MM.1S (cell line): ENCODE measurements around the gene COQ6.

ENCODE experiments used
- DNase-seq: peaks from one replicate; pipeline ENCODE4 v3.0.0-alpha.2; 2015
- H2AFZ ChIP-seq: fragments of 300-600 bp; sonication (generic); 2 replicates; pipeline ENCODE4 v1.6.0; 2016; ENCODE audit warnings: antibody characterized with exemption, low read length
- H3F3A ChIP-seq: fragments of 300-600 bp; sonication (generic); 2 replicates; pipeline ENCODE4 v1.6.1; 2016; ENCODE audit warnings: mild to moderate bottlenecking, antibody characterized with exemption, low read length, moderate library complexity, mixed read lengths; ENCODE audit not compliant: insufficient read depth
- H3K27ac ChIP-seq: fragments of 300-600 bp; sonication (generic); 2 replicates; pipeline ENCODE4 v1.5.1; 2016; ENCODE audit warnings: mild to moderate bottlenecking, low read length
- H3K27me3 ChIP-seq: fragments of 300-600 bp; sonication (generic); replicated peaks from 2 replicates; pipeline ENCODE4 v1.6.0; 2016; ENCODE audit warnings: low read length; ENCODE audit not compliant: insufficient read depth
- H3K36me3 ChIP-seq: fragments of 300-600 bp; sonication (generic); replicated peaks from 2 replicates; pipeline ENCODE4 v1.6.1; 2016; ENCODE audit warnings: mild to moderate bottlenecking, low read length, mixed read lengths; ENCODE audit not compliant: insufficient read depth
- H3K4me1 ChIP-seq: fragments of 300-600 bp; sonication (generic); 2 replicates; pipeline ENCODE4 v1.6.1; 2016; ENCODE audit warnings: low read length, mixed read lengths
- H3K4me2 ChIP-seq: fragments of 300-600 bp; sonication (generic); 2 replicates; pipeline ENCODE4 v1.6.0; 2016; ENCODE audit warnings: low read depth, low read length
- H3K4me3 ChIP-seq: fragments of 300-600 bp; sonication (generic); 2 replicates; pipeline ENCODE4 v1.5.1; 2016; ENCODE audit warnings: low read length, mixed read lengths
- H3K79me2 ChIP-seq: fragments of 300-600 bp; sonication (generic); 2 replicates; pipeline ENCODE4 v1.6.1; 2016; ENCODE audit warnings: mixed run types, low read length, mixed read lengths
- H3K9ac ChIP-seq: fragments of 300-600 bp; sonication (generic); 2 replicates; pipeline ENCODE4 v1.6.1; 2016; ENCODE audit warnings: low read length, mixed read lengths
- H3K9me2 ChIP-seq: fragments of 300-600 bp; sonication (generic); replicated peaks from 2 replicates; pipeline ENCODE4 v1.6.1; 2016; ENCODE audit warnings: mild to moderate bottlenecking, low read length, mixed read lengths; ENCODE audit not compliant: insufficient read depth
- H3K9me3 ChIP-seq: fragments of 300-600 bp; sonication (generic); replicated peaks from 2 replicates; pipeline ENCODE4 v1.6.1; 2016; ENCODE audit warnings: mild to moderate bottlenecking, low read length, mixed read lengths; ENCODE audit not compliant: insufficient read depth
- H4K20me1 ChIP-seq: fragments of 300-600 bp; sonication (generic); 2 replicates; pipeline ENCODE4 v1.6.1; 2016; ENCODE audit warnings: mild to moderate bottlenecking, low read length, moderate library complexity, mixed read lengths; ENCODE audit not compliant: insufficient read depth
- CTCF ChIP-seq: fragments of 300-600 bp; sonication (generic); IDR thresholded peaks from 2 replicates; pipeline ENCODE4 v1.5.1; 2016; ENCODE audit warnings: antibody characterized with exemption, low read length, mixed read lengths
- EZH2 ChIP-seq: fragments of 300-600 bp; sonication (generic); optimal IDR thresholded peaks from 2 replicates; pipeline ENCODE3; 2017; ENCODE audit warnings: low read depth, mild to moderate bottlenecking, antibody characterized with exemption, low read length, mixed read lengths
- EZH2phosphoT487 ChIP-seq: fragments of 300-600 bp; sonication (generic); IDR thresholded peaks from 2 replicates; pipeline ENCODE4 v1.6.1; 2018; ENCODE audit warnings: antibody characterized with exemption, low read length

COQ6 gene

GRCh38 chr14:73935666-73936065, 14.4 kb upstream of the COQ6 start:
- H3K4me1 ChIP-seq: no peaks in the 10 kb centered on the region
- H3K36me3 ChIP-seq: no peaks in the 10 kb centered on the region
- H2AFZ ChIP-seq: no peak overlapping the region
- no peak overlapping the region for H3K9ac ChIP-seq
- no peak for DNase-seq
- H3F3A ChIP-seq: no peaks in the 10 kb centered on the region
- H4K20me1 ChIP-seq: no peaks in the 10 kb centered on the region; the same call in 1 of the 2 replicates
- H3K4me2 ChIP-seq: no peak overlapping the region
- H3K9me2 ChIP-seq: no peaks in the 10 kb centered on the region
- H3K79me2 ChIP-seq: no peaks in the 10 kb centered on the region
- TF ChIP-seq EZH2 (no peak), CTCF (peak; percentile 11; the same call in 1 of the 2 replicates), EZH2phosphoT487 (no peak)
- H3K9me3 ChIP-seq: no peaks in the 10 kb centered on the region
- no peaks in the 10 kb centered on the region for H3K27me3 ChIP-seq
- H3K27ac ChIP-seq: no peak overlapping the region
- no peak overlapping the region for H3K4me3 ChIP-seq

- Histone ChIP-seq H2AFZ (no peak overlapping the region), H3K27ac (no peak overlapping the region), H3K4me3 (no peak overlapping the region), H3K36me3 (no peaks in the 10 kb centered on the region), H3K9me3 (no peaks in the 10 kb centered on the region), H3K4me2 (no peak overlapping the region), H4K20me1 (no peaks in the 10 kb centered on the region; the same call in 1 of the 2 replicates), H3K27me3 (no peaks in the 10 kb centered on the region), H3K4me1 (no peaks in the 10 kb centered on the region), H3K9me2 (no peaks in the 10 kb centered on the region), H3F3A (no peaks in the 10 kb centered on the region), H3K9ac (no peak overlapping the region), H3K79me2 (no peaks in the 10 kb centered on the region)
- TF ChIP-seq EZH2phosphoT487: no peak
- TF ChIP-seq CTCF: no peak
- no peak for TF ChIP-seq EZH2
- DNase-seq: no peak
Measured at GRCh38 chr14:73936548-73936947, 13.6 kb upstream of the COQ6 start.

GRCh38 chr14:73937012-73937411, 13.1 kb upstream of the COQ6 start:
- Histone ChIP-seq H3K27ac (no peak overlapping the region), H3K27me3 (no peaks in the 10 kb centered on the region), H4K20me1 (no peaks in the 10 kb centered on the region; the same call in 1 of the 2 replicates), H3K36me3 (no peaks in the 10 kb centered on the region), H3K9ac (no peak overlapping the region), H3K4me3 (no peak overlapping the region), H3F3A (no peaks in the 10 kb centered on the region), H3K9me2 (no peaks in the 10 kb centered on the region), H2AFZ (no peak overlapping the region), H3K4me1 (no peaks in the 10 kb centered on the region), H3K9me3 (no peaks in the 10 kb centered on the region), H3K79me2 (no peaks in the 10 kb centered on the region), H3K4me2 (no peak overlapping the region)
- TF ChIP-seq CTCF: no peak
- no peak for TF ChIP-seq EZH2
- no peak for TF ChIP-seq EZH2phosphoT487
- DNase-seq: no peak
